Transverse colon (tissue), 4 donors: Measurements from ENCODE around the gene NT5DC1. TPM values are rescaled to one million over a fixed set of nuclear protein-coding genes. Genes with fewer than 3 reads are reported as not detected.

Experiments
- DNase-seq: peaks from one replicate; pipeline ENCODE4 v3.0.0-alpha.2; 2019
- H3K27ac ChIP-seq, 4 donors: fragments of 200-600 bp; sonication (generic); 2 replicates each; pipeline ENCODE4 v1.5.1; 2016 to 2018; ENCODE audit warnings: inconsistent platforms in 4 of 4
- H3K27me3 ChIP-seq: fragments of 200-600 bp; sonication (generic); 2 replicates; pipeline ENCODE4 v1.5.1; 2017; ENCODE audit warnings: inconsistent platforms
- H3K36me3 ChIP-seq, 4 donors: fragments of 200-600 bp; sonication (generic); 2 replicates each; pipeline ENCODE4 v1.5.1; 2017 to 2019; ENCODE audit warnings: inconsistent platforms in 4 of 4
- H3K4me1 ChIP-seq, 4 donors: fragments of 200-600 bp; sonication (generic); 2 replicates each; pipeline ENCODE4 v1.5.1; 2017 to 2020; ENCODE audit warnings: inconsistent platforms in 4 of 4
- H3K4me3 ChIP-seq, 4 donors: fragments of 200-600 bp; sonication (generic); 1 replicate in 1 of 4; 2 replicates in 3 of 4; pipeline versions ENCODE4 v1.5.1 to v1.6.1; 2017 to 2019; ENCODE audit warnings: inconsistent platforms in 4 of 4
- H3K9me3 ChIP-seq, 2 donors: fragments of 200-600 bp; sonication (generic); 2 replicates each; pipeline ENCODE4 v1.5.1; 2017 to 2019; ENCODE audit warnings: inconsistent platforms in 2 of 2
- EP300 ChIP-seq: sonication (generic); formaldehyde crosslinking; IDR thresholded peaks from one replicate; pipeline ENCODE4 v1.6.1; 2017; ENCODE audit warnings: antibody characterized with exemption, low read depth
- POLR2A ChIP-seq: fragments of 450-650 bp; IDR thresholded peaks from one replicate; pipeline ENCODE4 v1.6.1; 2016; ENCODE audit warnings: antibody characterized with exemption, mild to moderate bottlenecking, moderate library complexity
- POLR2AphosphoS5 ChIP-seq, 3 donors: sonication (generic); formaldehyde crosslinking; IDR thresholded peaks; one replicate each; pipeline ENCODE4 v1.6.1; 2016; ENCODE audit warnings: antibody characterized with exemption in 3 of 3
- WGBS, 2 donors: methylation state at CpG; one replicate each; pipeline ENCODE4 v1.1.5; 2018; ENCODE audit warnings: low coverage in 1 of 2; 5-methylcytosine and 5-hydroxymethylcytosine counted together
- in situ Hi-C, 4 donors: fragments of 200-750 bp; cut with MboI; loops; one replicate each; pipeline versions ENCODE4 v1.15.0 to v1.15.1; 2017; ENCODE audit warnings: low sequenced_read_pairs in 3 of 4, low pct_ligation_motif_present in 1 of 4, low pct_unique_long_range_greater_than_20kb in 1 of 4
- intact Hi-C: fragments of 100-400 bp; cut with DNase I; formaldehyde crosslinking; loops from one replicate; pipeline ENCODE4 v1.15.1; 2023; ENCODE audit warnings: low total_unique reads
- total RNA-seq, 4 donors: library from RNA; depleted of rRNA; stranded (reverse); fragments of >200 nt; gene quantifications; one replicate each; pipeline ENCODE4 v1.1.0, GENCODE V29; 2016
- TF ChIP-seq, protein P1 (sequence below), 5 experiments: fragments of 200-600 bp in 3 of 5; fragments of 450-650 bp in 2 of 5; sonication (generic) in 3 of 5; IDR thresholded peaks; 1 replicate in 2 of 5; 2 replicates in 3 of 5; pipeline ENCODE4 v1.5.1; 2016 to 2017; ENCODE audit warnings: antibody characterized with exemption in 5 of 5, inconsistent platforms in 3 of 5, mild to moderate bottlenecking in 2 of 5, moderate library complexity in 1 of 5

The NT5DC1 gene
- total RNA-seq, 4 donors from 2014 or later, result 5.4 to 18.6 (median 12.4) TPM

- H3K4me1 ChIP-seq, result peaks cover 0 to 3% (median 0%) of the 10 kb centered on the region in 4 donors
- WGBS, 2 donors, result 79 to 82% methylated on average over 3 of the region's 3 CpGs
- intact Hi-C loops, result no loop called here
Measured at GRCh38 chr6:116192786-116193185, 92.1 kb downstream of the NT5DC1 start.

DNA sequence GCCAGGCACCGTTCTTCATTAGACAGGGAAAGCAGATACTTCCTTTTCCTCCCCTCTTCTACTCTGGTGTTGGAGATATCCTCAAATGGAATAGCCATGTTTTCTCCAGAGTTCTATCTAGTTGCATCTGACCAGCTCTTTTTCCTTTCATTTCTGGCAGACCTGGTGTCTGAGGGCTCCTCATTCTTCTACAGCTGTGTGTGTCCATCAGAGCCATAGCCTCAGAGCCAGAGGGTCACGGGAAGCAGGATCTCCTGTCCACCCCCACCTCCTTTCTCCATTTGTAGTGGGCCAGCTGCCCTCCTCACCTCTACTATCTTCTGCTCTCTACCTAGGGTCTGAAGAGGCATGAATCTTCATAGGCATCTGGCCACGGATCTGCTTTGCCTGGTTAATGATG, 96.2 kb downstream of the NT5DC1 start:
- intact Hi-C loops, result no loop called here
- Histone ChIP-seq H3K4me1 (no peaks in the 10 kb centered on the region), H3K27me3 (no peaks in the 10 kb centered on the region), H3K27ac (no peak overlapping the region), H3K36me3 (no peaks in the 10 kb centered on the region), H3K4me3 (no peak overlapping the region), H3K9me3 (no peaks in the 10 kb centered on the region)
- WGBS, 2 donors, result 89 to 90% methylated on average over 2 to 3 of the region's 3 CpGs
- no peak for DNase-seq
- TF ChIP-seq POLR2A (no peak), POLR2AphosphoS5 (IDR thresholded peaks at IDR 0.05) (no peak), EP300 (no peak)
- TF ChIP-seq, protein P1, sequence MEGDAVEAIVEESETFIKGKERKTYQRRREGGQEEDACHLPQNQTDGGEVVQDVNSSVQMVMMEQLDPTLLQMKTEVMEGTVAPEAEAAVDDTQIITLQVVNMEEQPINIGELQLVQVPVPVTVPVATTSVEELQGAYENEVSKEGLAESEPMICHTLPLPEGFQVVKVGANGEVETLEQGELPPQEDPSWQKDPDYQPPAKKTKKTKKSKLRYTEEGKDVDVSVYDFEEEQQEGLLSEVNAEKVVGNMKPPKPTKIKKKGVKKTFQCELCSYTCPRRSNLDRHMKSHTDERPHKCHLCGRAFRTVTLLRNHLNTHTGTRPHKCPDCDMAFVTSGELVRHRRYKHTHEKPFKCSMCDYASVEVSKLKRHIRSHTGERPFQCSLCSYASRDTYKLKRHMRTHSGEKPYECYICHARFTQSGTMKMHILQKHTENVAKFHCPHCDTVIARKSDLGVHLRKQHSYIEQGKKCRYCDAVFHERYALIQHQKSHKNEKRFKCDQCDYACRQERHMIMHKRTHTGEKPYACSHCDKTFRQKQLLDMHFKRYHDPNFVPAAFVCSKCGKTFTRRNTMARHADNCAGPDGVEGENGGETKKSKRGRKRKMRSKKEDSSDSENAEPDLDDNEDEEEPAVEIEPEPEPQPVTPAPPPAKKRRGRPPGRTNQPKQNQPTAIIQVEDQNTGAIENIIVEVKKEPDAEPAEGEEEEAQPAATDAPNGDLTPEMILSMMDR (IDR thresholded peaks at IDR 0.05), result no peak
- in situ Hi-C loops, result no loop called here

More at GRCh38 chr6:116192786-116193185, 92.1 kb downstream of the NT5DC1 start:
- H3K36me3 ChIP-seq, result no peaks in the 10 kb centered on the region
- H3K27me3 ChIP-seq, result no peaks in the 10 kb centered on the region
- no peaks in the 10 kb centered on the region for H3K9me3 ChIP-seq
- in situ Hi-C loops, result no loop called here
- H3K4me3 ChIP-seq, result no peak overlapping the region
- H3K27ac ChIP-seq, result no peak overlapping the region
- DNase-seq, result no peak
- TF ChIP-seq EP300 (no peak), POLR2A (no peak)
- TF ChIP-seq, protein P1 (IDR thresholded peaks at IDR 0.05), result no peak

- no peak for DNase-seq
- no peaks in the 10 kb centered on the region for H3K9me3 ChIP-seq
- H3K4me1 ChIP-seq, result no peaks in the 10 kb centered on the region
- H3K27ac ChIP-seq, result no peak overlapping the region
- in situ Hi-C loops (no loop called here), intact Hi-C loops (no loop called here)
- TF ChIP-seq, protein P1 (IDR thresholded peaks at IDR 0.05), result no peak
- TF ChIP-seq EP300 (no peak), POLR2A (no peak), POLR2AphosphoS5 (IDR thresholded peaks at IDR 0.05) (no peak)
- no peaks in the 10 kb centered on the region for H3K27me3 ChIP-seq
- WGBS, 2 donors, result 92 to 97% methylated on average over 3 of the region's 3 CpGs
- no peaks in the 10 kb centered on the region for H3K36me3 ChIP-seq
- H3K4me3 ChIP-seq, result no peak overlapping the region
Measured at GRCh38 chr6:116200619-116201249, 100.1 kb downstream of the NT5DC1 start.

DNA sequence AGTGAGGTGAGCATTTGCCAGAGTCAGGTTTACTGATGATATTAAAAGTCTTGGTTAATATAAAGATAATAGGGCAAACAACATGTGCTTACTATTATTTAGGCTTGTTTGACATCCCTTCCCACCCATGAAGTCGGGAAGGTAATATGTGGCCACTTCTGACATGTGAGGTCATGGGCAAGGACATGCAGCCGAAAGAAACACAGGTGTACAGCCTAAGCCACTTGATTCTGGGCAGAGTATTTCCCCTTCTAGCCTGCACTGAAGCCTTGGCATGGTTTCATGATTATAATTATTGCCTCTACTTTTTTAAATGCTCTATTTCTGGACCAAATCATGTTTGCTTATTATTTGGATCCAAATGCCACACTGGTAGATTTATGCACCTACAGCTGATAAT, 100.9 kb downstream of the NT5DC1 start:
- Histone ChIP-seq H3K4me3 (no peak overlapping the region), H3K36me3 (no peaks in the 10 kb centered on the region), H3K27me3 (no peaks in the 10 kb centered on the region), H3K9me3 (no peaks in the 10 kb centered on the region), H3K4me1 (no peaks in the 10 kb centered on the region), H3K27ac (no peak overlapping the region)
- intact Hi-C loops, result no loop called here
- WGBS, 2 donors, result 97 to 100% methylated on average over 2 of the region's 2 CpGs
- in situ Hi-C loops, result no loop called here
- DNase-seq, result no peak
- no peak for TF ChIP-seq EP300
- no peak for TF ChIP-seq POLR2A

DNA sequence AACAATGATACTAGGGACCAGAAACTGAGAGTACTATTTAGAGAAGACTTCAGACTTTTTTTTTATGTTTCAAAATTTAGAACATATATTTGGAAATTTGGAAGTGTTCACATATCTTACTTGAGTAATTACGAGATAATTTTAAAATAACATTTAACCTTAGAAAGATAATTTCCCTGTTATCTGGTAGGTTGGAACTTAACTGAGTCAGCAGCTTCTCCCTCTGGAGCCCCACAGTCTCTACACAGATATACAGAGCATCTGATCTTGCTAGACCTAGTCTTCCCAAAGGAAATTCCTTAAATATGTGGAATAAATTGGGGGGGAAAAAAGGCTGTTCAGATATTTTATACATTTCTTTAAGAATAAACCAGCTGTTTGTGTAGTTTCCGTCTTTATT, 104.6 kb downstream of the NT5DC1 start:
- H3K27ac ChIP-seq, result no peak overlapping the region
- no peaks in the 10 kb centered on the region for H3K27me3 ChIP-seq
- intact Hi-C loops, result no loop called here
- H3K4me1 ChIP-seq, result no peaks in the 10 kb centered on the region
- H3K9me3 ChIP-seq, result no peaks in the 10 kb centered on the region
- TF ChIP-seq POLR2A, result no peak
- H3K4me3 ChIP-seq, result no peak overlapping the region
- no peak for DNase-seq
- 71 to 85% methylated on average over 2 of the region's 2 CpGs for WGBS, 2 donors
- H3K36me3 ChIP-seq, result no peaks in the 10 kb centered on the region
- in situ Hi-C loops, result no loop called here
